SHP77 treated with DMSO at 0.1 percent for 48 hours (cell line): ENCODE measurements around the gene PAFAH1B1.
A peak's percentile ranks its signal among the peaks of the same experiment; 100 is the strongest.
"Not testable (repeated sequence)": the region's sequence is repeated elsewhere in the genome, so short reads cannot be mapped to it uniquely, and the experiment has no call there.

ENCODE experiments used
- DNase-seq: peaks from one replicate; lab custom pipeline; 2025; lab: John Stamatoyannopoulos, UW

Gene PAFAH1B1

DNA sequence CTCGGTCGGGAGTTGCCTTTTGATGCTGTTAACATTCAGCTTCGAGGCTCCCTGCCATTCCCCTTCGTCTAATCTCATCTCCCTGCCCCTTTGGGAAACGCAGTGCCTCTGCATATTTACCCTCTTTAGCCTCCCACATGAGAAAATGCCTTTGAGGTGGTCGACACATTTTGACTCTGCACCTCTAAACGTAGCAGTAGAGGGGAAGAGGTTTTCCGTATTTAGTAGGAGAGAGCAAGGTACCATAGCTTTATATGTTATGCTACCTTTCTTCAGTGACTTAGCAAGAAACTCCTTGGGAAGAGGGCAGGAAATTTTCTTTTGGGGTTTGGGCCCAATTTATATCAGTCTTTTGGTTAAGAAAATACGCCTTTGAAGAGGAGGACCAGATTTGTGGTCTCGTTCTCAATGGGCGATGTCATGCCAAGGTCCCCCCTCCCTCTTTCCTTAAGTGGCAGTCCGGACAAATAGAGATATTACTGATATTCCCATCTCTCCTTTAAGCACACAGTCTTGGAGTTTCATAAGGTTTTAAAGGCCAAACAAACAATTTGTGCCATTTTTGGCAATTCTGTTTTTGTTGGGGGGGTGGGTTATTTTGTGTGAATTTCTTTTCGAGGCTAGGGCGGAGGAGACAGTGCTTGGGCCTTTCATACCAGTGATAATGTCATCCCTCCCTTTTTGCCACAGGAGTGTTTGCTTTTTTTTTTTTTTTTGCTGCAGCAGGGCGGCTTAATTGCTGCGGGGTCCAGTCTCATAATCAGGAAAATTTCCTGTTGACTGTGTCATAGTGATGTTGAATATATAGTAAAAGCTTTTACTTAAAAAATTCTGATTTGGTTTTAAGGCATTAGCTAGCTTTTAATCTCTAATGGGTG lies 1.5 kb downstream of the PAFAH1B1 start:
- no peak for DNase-seq

DNA sequence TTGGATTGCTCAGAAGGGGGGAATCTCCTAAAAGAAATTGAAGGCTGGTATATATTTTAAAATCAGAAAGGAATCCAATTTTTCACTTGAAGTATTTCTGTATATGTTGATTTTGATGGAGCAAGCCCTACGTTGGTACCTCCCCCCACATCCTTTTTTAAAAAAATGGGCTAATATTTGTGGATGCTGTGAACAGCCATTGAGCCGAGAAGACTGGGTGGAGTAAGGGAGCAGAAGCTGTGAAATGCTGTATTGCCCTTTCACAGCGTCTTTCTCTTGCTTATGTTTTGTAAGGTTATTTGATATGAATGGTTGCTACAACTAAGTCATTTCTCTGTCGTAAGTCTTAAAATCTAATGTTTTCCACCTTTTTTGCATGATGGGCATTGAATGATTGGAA lies 2.3 kb downstream of the PAFAH1B1 start:
- no peak for DNase-seq

DNA sequence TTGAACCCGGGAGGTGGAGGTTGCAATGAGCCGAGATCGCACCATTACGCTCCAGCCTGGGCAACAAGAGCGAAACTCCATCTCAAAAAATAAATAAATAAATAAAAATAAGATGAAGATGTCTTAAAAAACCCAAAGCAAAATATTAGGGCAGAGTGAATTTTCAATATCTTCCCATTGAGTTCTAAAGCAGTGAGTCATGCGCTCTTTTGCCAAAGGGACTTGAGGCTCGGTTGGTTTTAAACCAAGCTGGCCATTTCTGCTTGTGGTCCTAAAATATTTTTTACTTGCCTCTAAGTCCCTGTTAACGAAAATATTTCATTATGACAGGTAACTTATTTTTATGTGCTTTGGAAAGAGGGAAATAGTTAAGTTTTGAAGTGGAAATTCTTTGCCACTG lies 4.7 kb downstream of the PAFAH1B1 start:
- no peak for DNase-seq

DNA sequence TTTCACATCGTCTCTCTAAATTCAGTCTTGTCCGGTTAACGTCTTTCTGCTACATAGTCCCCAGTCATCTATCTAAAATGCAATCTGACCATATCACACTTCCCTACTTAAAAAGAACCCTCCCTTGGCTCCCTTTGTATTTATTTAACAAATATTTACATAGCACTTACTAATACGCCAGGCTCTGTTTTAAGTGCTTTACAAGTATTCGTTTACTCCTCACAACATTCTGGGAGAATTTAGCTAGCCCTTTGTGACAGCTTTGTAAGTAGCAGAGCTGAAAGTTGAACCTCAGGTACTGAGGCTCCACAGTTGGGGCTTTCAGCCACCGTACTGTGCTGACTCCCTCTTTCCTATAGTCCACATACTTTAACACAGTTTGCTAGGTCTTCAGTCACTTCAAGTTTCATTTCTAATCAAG lies 9.2 kb downstream of the PAFAH1B1 start:
- DNase-seq, result no peak

DNA sequence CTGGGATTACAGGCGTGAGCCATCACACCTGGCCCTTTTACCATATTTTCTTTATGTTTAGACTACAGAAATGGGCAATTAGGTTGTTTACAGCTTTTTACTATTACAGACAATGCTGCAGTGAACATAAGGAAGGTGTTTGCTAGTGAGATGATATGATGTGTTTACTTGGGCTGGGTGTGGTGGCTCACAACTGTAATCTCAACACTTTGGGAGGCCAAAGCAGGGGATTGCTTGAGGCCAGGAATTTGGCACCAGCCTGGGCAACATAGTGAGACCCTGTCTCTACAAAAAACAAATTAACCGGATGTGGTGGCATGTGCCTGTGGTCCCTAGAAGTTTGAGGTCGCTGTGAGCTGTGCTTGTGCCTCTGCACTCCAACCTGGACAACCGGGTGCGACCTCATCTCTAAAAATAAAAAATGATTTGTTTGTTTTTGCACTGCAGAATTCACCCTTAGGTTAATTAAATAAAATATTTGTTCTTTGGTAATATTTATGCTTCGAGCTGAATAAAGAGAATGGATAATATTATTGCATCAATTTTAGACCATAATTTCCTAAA lies 15.0 kb downstream of the PAFAH1B1 start:
- DNase-seq, result no peak

DNA sequence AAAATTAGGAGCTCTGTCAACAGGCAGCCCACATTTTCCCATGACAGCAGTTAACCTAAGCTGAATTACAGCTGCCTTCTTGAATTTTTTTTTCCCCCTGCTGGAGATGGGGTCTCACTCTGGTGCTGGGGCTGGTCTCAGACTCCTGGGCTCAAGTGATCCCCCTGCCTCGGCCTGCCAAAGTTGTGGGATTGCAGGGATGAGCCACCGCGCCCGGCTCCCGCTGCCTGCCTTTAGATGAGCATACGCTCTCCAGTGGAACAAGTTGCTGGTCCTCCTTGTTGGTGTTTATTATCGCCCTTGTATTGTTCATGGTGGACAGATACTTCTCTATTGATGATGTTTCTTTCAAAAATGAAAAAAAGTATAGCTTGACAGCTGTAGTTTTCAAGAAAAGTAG lies 15.6 kb downstream of the PAFAH1B1 start:
- no peak for DNase-seq

DNA sequence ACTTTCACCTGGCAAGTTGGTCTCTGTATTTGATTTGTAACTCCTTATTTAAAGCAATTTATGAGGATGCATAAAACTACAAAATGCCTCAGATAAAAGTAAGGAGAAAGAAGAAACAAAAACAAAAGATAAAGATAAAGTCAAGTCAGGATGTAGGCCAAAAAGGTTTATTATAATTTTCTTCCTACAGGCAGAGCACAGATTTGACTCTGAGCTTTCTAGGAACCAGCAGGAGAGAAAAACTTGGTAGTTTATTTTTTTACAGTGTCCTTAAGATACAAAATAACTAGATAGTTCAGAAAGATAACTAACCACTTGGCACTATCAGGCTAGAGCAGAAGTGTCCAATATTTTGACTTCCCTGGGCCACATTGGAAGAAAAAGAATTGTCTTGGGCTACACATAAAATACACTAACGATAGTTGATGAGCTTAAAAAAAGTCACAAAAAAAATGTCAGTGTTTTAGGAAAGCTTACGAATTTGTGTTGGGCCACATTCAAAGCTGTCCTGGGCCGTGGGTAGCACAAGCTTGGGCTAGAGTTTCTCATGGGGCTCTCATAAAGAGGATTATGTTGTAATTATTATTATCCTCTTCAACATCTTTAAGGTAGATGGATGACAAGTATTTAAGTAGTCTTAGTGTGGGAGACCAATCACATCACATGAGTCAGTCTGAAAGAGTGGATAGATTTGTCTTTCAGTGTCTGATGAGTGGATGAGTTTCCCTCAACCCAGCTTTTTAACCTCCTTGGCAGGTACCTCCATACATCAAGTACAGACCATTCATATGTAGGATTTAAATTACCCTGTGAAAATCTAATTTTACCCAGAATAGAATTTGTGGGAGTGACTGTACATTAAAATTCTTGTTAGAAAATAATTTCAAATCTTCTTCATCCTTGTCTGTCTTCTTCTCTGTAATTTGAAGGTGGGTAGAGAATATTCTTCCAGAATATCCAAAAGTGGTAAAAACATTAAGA lies 17.0 kb downstream of the PAFAH1B1 start:
- DNase-seq, result no peak

DNA sequence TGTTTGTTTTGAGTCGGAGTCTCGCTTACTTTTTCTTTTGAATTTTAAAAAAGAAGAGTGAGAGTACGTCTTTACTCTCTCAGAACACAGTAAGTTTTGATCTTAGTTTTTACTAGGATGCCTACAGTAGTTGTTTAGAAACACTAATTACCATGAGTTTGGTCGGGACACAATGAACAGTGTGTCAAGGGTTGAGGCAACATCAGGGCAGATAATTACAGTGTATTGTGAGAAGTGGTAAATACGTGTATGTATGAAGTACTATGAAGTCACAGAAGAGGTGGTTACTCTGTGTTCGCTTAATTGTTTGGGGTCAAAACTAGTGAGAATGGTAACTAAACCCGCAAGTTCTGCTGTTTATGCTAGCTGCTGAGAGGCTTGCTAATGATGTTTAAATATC lies 18.2 kb downstream of the PAFAH1B1 start:
- no peak for DNase-seq

DNA sequence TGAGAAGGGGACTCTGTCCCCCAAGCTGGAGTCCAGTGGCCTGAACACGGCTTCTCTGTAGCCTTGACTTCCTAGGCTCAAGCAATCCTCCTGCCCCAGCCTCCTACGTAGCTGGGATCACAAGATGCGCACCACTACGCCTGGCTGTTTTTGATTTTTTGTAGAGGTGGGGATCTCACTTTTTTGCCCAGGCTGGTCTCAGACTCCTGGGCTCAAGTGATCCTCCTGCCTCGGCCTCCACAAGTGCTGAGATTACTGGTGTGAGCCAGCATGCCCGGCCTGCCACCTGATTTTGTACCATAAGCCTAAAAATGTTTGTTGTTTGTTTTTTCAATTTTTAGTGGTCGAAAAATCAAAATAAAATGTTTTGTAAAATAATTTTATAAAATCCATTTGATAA lies 19.2 kb downstream of the PAFAH1B1 start:
- no peak for DNase-seq

DNA sequence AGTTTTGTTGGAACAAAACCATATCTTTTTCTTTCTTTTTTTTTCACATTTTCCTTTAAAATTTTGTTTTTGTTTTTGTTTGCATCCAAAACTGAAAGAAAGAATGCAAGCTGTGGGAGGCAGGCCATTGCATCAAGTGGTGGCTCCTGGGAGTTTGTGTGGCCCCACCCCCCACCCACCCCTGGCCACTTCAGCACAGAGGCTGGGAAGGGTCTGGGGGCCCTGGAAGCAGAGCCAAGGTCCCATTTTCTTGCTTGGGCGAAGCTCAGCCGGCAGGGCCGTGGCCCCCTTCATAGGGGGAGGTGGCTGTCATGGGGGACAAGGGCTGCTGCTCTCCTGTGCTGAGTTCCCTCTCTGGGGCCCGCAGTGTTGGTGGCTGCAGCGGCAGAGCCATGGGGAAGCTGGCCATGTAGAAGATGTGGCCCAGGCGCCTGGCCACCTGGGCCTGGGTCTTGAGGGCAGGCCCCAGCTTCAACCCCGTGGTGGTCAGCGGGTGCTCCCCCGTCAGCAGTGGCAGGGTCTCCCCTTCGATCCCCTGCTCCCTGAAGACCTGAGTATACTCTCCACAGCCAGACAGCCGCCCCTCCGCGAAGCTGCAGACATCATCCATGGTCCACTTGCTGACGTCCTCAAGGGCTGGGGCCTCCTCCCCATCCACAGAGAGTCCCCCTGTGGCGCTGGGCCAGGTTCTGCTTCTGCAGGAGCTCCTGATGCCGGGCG lies 19.8 kb downstream of the PAFAH1B1 start:
- no peak for DNase-seq

DNA sequence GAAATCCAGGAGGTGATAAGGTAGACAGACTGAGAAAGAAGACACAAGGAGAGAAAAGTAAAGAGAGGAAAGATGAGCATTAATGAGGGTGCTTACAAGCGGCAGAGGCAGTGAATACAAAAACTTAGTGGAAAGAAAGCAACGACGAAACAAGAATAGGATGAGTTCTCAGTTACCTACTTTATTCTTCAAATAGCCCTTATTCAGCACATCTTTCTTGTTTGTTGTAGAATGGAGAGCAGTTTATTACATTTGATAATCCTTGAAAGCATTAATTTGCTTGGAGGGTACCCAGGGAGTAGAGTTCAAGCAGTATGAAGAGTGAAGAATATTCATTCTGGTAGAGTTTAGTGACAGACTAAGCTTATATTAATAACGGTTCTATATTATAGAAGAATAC lies 22.4 kb downstream of the PAFAH1B1 start:
- DNase-seq, result no peak

DNA sequence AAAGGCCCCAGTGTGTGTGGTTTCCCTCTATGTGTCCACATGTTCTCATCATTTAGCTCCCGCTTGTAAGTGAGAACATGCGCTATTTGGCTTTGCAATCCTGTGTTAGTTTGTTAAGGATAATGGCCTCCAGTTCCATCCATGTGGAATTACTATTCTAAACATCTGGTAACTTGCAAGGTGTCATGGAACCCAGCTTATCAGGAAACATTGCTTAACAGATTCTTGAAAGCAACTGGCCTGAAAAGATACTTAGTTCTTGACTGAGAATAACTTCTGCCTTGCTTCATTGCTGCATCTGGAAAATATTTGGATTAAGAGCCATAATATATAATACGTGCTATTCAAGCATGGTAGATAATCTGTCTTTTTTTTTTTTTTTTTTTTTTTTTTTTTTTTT lies 27.8 kb downstream of the PAFAH1B1 start:
- DNase-seq, result no peak

DNA sequence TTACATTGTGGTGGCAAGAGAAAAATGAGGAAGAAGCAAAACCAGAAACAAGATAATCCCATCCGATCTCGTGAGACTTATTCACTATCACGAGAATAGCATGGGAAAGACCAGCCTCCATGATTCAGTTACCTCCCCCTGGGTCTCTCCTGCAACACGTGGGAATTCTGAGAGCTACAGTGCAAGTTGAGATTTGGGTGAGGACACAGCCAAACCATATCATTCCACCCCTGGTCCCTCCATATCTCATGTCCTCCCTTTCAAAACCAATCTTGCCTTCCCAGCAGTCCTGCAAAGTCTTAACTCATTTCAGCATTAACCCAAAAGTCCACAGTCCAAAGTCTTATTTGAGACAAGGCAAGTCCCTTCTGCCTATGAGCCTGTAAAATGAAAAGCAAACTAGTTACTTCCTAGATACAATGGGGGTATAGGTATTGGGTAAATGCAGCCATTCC lies 28.5 kb downstream of the PAFAH1B1 start:
- DNase-seq, result not testable (repeated sequence)

DNA sequence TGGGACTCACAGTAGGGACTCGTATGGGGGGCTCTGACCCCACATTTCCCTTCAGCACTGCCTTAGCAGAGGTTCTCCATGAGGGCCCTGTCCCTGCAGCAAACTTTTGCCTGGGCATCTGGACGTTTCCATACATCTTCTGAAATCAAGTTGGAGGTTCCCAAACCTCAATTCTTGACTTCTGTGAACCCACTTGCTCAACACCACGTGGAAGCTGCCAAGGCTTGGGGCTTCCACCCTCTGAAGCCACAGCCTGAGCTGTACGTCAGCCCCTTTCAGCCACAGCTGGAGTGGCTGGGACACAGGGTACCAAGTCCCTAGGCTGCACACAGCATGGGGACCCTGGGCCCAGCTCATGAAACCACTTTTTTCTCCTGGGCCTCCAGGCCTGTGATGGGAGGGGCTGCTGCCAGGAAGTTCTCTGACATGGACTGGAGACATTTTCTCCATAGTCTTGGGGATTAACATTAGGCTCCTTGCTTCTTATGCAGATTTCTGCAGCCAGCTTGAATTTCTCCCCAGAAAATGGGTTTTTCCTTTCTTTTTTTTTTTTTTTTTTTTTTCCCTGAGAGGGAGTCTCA lies 29.4 kb downstream of the PAFAH1B1 start:
- DNase-seq, result not testable (repeated sequence)

DNA sequence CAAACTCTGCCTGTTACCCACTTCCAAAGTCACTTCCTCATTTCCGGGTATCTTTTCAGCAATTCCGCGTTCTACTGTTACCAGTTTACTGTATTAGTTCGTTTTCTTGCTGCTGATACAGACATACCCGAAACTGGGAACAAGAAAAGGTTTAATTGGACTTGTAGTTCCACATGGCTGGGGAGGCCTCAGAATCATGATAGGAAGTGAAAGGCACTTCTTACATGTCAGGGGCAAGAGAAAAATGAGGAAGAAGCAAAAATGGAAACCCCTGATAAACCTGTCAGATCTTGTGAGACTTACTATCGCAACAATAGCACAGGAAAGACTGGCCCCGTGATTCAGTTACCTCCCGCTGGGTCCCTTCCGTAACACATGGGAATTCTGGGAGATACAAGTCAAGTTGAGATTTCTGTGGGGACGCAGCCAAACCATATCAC lies 30.9 kb downstream of the PAFAH1B1 start:
- no peak for DNase-seq

DNA sequence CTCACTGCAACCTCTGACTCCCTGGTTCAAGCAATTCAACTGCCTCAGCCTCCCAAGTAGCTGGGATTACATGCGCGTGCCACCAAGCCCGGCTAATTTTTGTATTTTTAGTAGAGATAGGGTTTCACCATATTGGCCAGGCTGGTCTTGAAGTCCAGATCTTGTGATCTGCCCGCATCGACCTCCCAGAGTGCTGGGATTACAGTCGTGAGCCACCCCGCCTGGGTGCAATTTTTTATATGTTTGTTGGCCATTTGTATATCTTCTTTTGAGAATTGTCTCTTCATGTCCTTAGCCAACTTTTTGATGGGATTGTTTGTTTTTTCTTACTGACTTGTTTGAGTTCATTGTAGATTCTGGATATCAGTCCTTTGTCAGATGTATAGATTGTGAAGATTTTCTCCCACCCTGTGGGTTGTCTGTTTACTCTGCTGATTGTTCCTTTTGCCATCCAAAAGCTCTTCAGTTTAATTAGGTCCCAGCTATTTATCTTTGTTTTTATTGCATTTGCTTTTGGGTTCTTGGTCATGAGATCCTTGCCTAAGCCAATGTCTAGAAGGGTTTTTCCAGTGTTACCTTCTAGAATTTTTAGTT lies 33.3 kb downstream of the PAFAH1B1 start:
- not testable (repeated sequence) for DNase-seq

DNA sequence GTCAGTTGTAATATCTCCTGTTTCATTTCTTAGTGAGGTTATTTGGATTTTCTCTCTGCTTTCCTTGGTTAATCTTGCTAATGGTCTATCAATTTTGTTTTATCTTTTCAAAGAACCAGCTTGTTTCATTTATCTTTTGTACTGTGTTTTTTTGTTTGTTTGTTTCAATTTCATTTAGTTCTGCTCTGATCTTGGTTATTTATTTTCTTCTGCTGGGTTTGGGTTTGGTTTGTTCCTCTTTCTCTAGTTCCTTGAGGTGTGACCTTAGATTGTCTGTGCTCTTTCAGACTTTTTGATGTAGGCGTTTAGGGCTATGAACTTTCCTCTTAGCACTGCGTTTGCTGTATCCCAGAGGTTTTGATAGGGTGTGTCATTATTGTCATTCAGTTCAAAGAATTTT lies 35.5 kb downstream of the PAFAH1B1 start:
- DNase-seq, result not testable (repeated sequence)

DNA sequence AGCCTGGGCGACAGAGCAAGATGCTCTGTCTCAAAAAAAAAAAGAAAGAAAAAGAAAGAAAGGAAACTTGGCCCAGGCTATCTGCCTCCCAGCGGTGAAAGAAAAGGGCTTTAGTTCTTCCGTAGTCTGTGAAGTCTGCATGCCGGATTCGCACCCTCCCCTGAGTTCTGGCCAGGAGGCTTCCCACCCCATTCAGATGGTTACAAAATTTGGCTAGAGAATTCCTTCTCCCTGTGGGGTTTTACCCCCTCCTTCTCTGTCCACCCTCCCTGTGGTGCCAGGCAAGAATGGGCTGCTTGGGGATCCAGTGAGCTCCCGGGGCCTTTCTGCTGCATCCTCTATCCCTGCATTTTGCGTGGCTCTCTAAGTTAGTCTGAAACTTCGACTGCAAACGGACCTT lies 37.8 kb downstream of the PAFAH1B1 start:
- no peak for DNase-seq

DNA sequence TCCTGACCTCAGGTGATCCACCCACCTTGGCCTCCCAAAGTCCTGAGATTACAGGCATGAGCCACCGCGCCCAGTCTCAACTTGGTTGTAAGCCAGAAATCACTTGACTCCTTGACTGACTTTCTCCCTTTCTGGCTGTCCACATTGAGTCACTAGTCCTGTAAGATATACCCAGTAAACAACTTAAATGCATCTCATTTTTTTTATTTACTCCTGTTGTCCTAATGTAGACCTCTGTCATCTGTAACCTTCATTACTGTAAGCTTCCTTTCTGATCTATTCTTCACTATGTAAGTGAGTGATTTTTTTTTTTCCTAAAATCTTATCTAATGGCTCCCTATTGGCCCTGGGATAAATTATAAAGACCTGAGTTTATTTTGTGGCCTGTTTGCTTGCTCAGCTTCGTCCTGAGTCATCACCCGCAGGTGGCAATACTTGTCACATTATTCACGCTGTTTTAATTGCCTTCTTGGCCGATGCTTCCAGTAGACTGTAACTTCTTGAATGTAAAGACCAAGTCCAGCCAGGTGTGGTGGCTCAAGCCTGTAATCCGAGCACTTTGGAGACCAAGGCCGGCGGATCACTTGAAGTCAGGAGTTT lies 41.0 kb downstream of the PAFAH1B1 start:
- DNase-seq, result peak; percentile 27

DNA sequence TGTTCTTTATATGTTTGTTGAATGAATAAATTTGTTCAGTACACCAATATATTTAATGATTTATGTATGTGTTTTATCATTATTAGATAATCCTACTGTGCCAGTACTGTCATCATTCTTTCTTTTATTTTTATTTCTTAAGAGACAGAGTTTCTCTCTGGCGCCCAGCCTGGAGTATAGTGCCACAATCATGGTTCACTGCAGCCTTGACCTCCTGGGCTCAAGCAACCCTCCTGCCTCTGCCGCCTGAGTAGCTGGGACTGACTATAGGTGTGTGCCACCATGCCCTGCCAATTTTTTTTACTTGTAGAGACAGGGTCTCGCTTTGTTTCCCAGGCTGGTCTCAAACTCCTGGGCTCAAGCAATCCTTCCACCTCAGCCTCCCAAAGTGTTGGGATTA lies 41.8 kb downstream of the PAFAH1B1 start:
- no peak for DNase-seq
